Measurements from ENCODE around the gene MGAT3. TPM values are rescaled to one million over a fixed set of nuclear protein-coding genes. Genes with fewer than 3 reads are reported as not detected.
"Not testable (repeated sequence)": the region's sequence is repeated elsewhere in the genome, so short reads cannot be mapped to it uniquely, and the experiment has no call there.

MGAT3 gene
- total RNA-seq, 1 donor from 2014 or later: 1.2 TPM

- intact Hi-C loops (cut with micrococcal nuclease): loop anchor here (5.0 kb wide), 1 partner anchor 1926 kb away; the partner anchor contains the start of gene TOB2
- Mint-ChIP-seq H3K27ac (peak overlapping the region; percentile 100), H3K4me1 (ENCODE audit: low read depth) (peaks cover 60% of the 10 kb centered on the region), H3K36me3 (ENCODE audit: low read depth) (peaks cover 54% of the 10 kb centered on the region), H3K4me3 (peak overlapping the region; percentile 97)
- H3K27me3 Mint-ChIP-seq (ENCODE audit: insufficient read depth); H3K9me3 Mint-ChIP-seq; DNase-seq (ENCODE audit: low spot score): not testable (repeated sequence)
Observed at GRCh38 chr22:39521106-39521885, 64.5 kb downstream of the MGAT3 start.

- Mint-ChIP-seq H3K27ac (peak overlapping the region; percentile 100), H3K36me3 (ENCODE audit: low read depth) (peaks cover 56% of the 10 kb centered on the region), H3K4me1 (ENCODE audit: low read depth) (peaks cover 65% of the 10 kb centered on the region), H3K4me3 (peak overlapping the region; percentile 97)
- not testable (repeated sequence) for H3K27me3 Mint-ChIP-seq (ENCODE audit: insufficient read depth); DNase-seq (ENCODE audit: low spot score); H3K9me3 Mint-ChIP-seq
- intact Hi-C loops (cut with micrococcal nuclease): loop anchor here (5.0 kb wide), 1 partner anchor 1925 kb away; the partner anchor contains the start of gene TOB2
Observed at GRCh38 chr22:39522091-39522490, 65.3 kb downstream of the MGAT3 start.

GRCh38 chr22:39522567-39523300, 65.9 kb downstream of the MGAT3 start:
- peaks cover 2% of the 10 kb centered on the region for H3K27me3 Mint-ChIP-seq (ENCODE audit: insufficient read depth)
- DNase-seq (ENCODE audit: low spot score): no peak
- peaks cover 60% of the 10 kb centered on the region for H3K36me3 Mint-ChIP-seq (ENCODE audit: low read depth)
- peak overlapping the region; percentile 97 for H3K4me3 Mint-ChIP-seq
- intact Hi-C loops (cut with micrococcal nuclease): loop anchor here (5.0 kb wide), 1 partner anchor 1925 kb away; the partner anchor contains the start of gene TOB2
- H3K4me1 Mint-ChIP-seq (ENCODE audit: low read depth): peaks cover 71% of the 10 kb centered on the region
- H3K27ac Mint-ChIP-seq: peak overlapping the region; percentile 100
- no peaks in the 10 kb centered on the region for H3K9me3 Mint-ChIP-seq

- H3K27ac Mint-ChIP-seq: peak overlapping the region; percentile 87
- peaks cover 75% of the 10 kb centered on the region for H3K4me1 Mint-ChIP-seq (ENCODE audit: low read depth)
- DNase-seq (ENCODE audit: low spot score): no peak
- H3K36me3 Mint-ChIP-seq (ENCODE audit: low read depth): peaks cover 61% of the 10 kb centered on the region
- H3K27me3 Mint-ChIP-seq (ENCODE audit: insufficient read depth): peaks cover 2% of the 10 kb centered on the region
- H3K9me3 Mint-ChIP-seq: no peaks in the 10 kb centered on the region
- intact Hi-C loops (cut with micrococcal nuclease): loop anchor here (5.0 kb wide), 1 partner anchor 1923 kb away; the partner anchor contains the start of gene TOB2
- H3K4me3 Mint-ChIP-seq: peak overlapping the region; percentile 76
Observed at GRCh38 chr22:39524089-39524752, 67.4 kb downstream of the MGAT3 start.

GRCh38 chr22:39524753-39525657, 68.2 kb downstream of the MGAT3 start:
- Mint-ChIP-seq H3K36me3 (ENCODE audit: low read depth) (peaks cover 66% of the 10 kb centered on the region), H3K27me3 (ENCODE audit: insufficient read depth) (peaks cover 2% of the 10 kb centered on the region), H3K4me1 (ENCODE audit: low read depth) (peaks cover 80% of the 10 kb centered on the region), H3K9me3 (no peaks in the 10 kb centered on the region), H3K27ac (peak overlapping the region; percentile 87), H3K4me3 (peak overlapping the region; percentile 76)
- intact Hi-C loops (cut with micrococcal nuclease): loop anchor here (5.0 kb wide), 2 partner anchors 353 to 1922 kb away; partner anchors contain the start of gene TOB2
- DNase-seq (ENCODE audit: low spot score): no peak

GRCh38 chr22:39525658-39525975, 68.8 kb downstream of the MGAT3 start:
- Mint-ChIP-seq H3K4me3 (peak overlapping the region; percentile 76), H3K27ac (peak overlapping the region; percentile 70), H3K9me3 (no peaks in the 10 kb centered on the region), H3K4me1 (ENCODE audit: low read depth) (peaks cover 83% of the 10 kb centered on the region), H3K27me3 (ENCODE audit: insufficient read depth) (no peaks in the 10 kb centered on the region), H3K36me3 (ENCODE audit: low read depth) (peaks cover 67% of the 10 kb centered on the region)
- no peak for DNase-seq (ENCODE audit: low spot score)
- intact Hi-C loops (cut with micrococcal nuclease): loop anchor here (5.0 kb wide), 1 partner anchor 353 kb away; no protein-coding TSS in a partner anchor

GRCh38 chr22:39526736-39527171, 69.9 kb downstream of the MGAT3 start:
- DNase-seq (ENCODE audit: low spot score): no peak
- Mint-ChIP-seq H3K9me3 (no peaks in the 10 kb centered on the region), H3K4me1 (ENCODE audit: low read depth) (peaks cover 92% of the 10 kb centered on the region), H3K4me3 (no peak overlapping the region), H3K27ac (peak overlapping the region; percentile 61), H3K36me3 (ENCODE audit: low read depth) (peaks cover 67% of the 10 kb centered on the region), H3K27me3 (ENCODE audit: insufficient read depth) (no peaks in the 10 kb centered on the region)
- intact Hi-C loops (cut with micrococcal nuclease): loop anchor here (5.0 kb wide), 1 partner anchor 354 kb away; no protein-coding TSS in a partner anchor

GRCh38 chr22:39527481-39527961, 70.7 kb downstream of the MGAT3 start:
- intact Hi-C loops (cut with micrococcal nuclease): loop anchor here (5.0 kb wide), 1 partner anchor 355 kb away; no protein-coding TSS in a partner anchor
- H3K27ac Mint-ChIP-seq: peak overlapping the region; percentile 68

GRCh38 chr22:39528080-39528661, 71.4 kb downstream of the MGAT3 start:
- no peak for DNase-seq (ENCODE audit: low spot score)
- H3K4me3 Mint-ChIP-seq: peak overlapping the region; percentile 96
- H3K9me3 Mint-ChIP-seq: no peaks in the 10 kb centered on the region
- peak overlapping the region; percentile 56 for H3K27ac Mint-ChIP-seq
- H3K4me1 Mint-ChIP-seq (ENCODE audit: low read depth): peaks cover 82% of the 10 kb centered on the region
- no peaks in the 10 kb centered on the region for H3K27me3 Mint-ChIP-seq (ENCODE audit: insufficient read depth)
- intact Hi-C loops (cut with micrococcal nuclease): loop anchor here (5.0 kb wide), 1 partner anchor 356 kb away; no protein-coding TSS in a partner anchor
- H3K36me3 Mint-ChIP-seq (ENCODE audit: low read depth): peaks cover 60% of the 10 kb centered on the region

More at GRCh38 chr22:39527481-39527961, 70.7 kb downstream of the MGAT3 start:
- H3K4me1 Mint-ChIP-seq (ENCODE audit: low read depth): peaks cover 88% of the 10 kb centered on the region
- H3K9me3 Mint-ChIP-seq: no peaks in the 10 kb centered on the region
- no peak for DNase-seq (ENCODE audit: low spot score)
- H3K27me3 Mint-ChIP-seq (ENCODE audit: insufficient read depth): no peaks in the 10 kb centered on the region
- peak overlapping the region; percentile 62 for H3K4me3 Mint-ChIP-seq
- peaks cover 65% of the 10 kb centered on the region for H3K36me3 Mint-ChIP-seq (ENCODE audit: low read depth)

GRCh38 chr22:39528681-39529486, 72.1 kb downstream of the MGAT3 start:
- Mint-ChIP-seq H3K27me3 (ENCODE audit: insufficient read depth) (no peaks in the 10 kb centered on the region), H3K27ac (peak overlapping the region; percentile 80), H3K4me1 (ENCODE audit: low read depth) (peaks cover 78% of the 10 kb centered on the region), H3K36me3 (ENCODE audit: low read depth) (peaks cover 56% of the 10 kb centered on the region), H3K9me3 (no peaks in the 10 kb centered on the region), H3K4me3 (peak overlapping the region; percentile 96)
- intact Hi-C loops (cut with micrococcal nuclease): loop anchor here (1.0 to 5.0 kb wide), 3 partner anchors 33 to 357 kb away; no protein-coding TSS in a partner anchor
- DNase-seq (ENCODE audit: low spot score): peak; percentile 87

GRCh38 chr22:39529487-39529851, 72.7 kb downstream of the MGAT3 start:
- no peaks in the 10 kb centered on the region for H3K27me3 Mint-ChIP-seq (ENCODE audit: insufficient read depth)
- DNase-seq (ENCODE audit: low spot score): no peak
- peak overlapping the region; percentile 96 for H3K4me3 Mint-ChIP-seq
- H3K27ac Mint-ChIP-seq: peak overlapping the region; percentile 80
- peaks cover 52% of the 10 kb centered on the region for H3K36me3 Mint-ChIP-seq (ENCODE audit: low read depth)
- peaks cover 77% of the 10 kb centered on the region for H3K4me1 Mint-ChIP-seq (ENCODE audit: low read depth)
- no peaks in the 10 kb centered on the region for H3K9me3 Mint-ChIP-seq
- intact Hi-C loops (cut with micrococcal nuclease): loop anchor here (1.0 to 5.0 kb wide), 3 partner anchors 33 to 357 kb away; no protein-coding TSS in a partner anchor
